LNCaP clone FGC (cell line): Measurements from ENCODE around the gene KRT12.

ENCODE experiments used
- DNase-seq: peaks from one replicate; pipeline ENCODE4 v3.0.0-alpha.2; 2011; ENCODE audit warnings: low read depth
- H3K4me3 ChIP-seq: 2 replicates; pipeline ENCODE4 v1.5.1; 2011; ENCODE audit warnings: mild to moderate bottlenecking, low read depth, low read length, control low read depth
- TF ChIP-seq, protein P1 (sequence below): IDR thresholded peaks from 2 replicates; pipeline ENCODE4 v1.5.1; 2012; ENCODE audit warnings: mild to moderate bottlenecking; ENCODE audit not compliant: control insufficient read depth, insufficient read depth; ENCODE audit errors: extremely low read depth

The KRT12 gene

GRCh38 chr17:40866838-40867237 lies at the start of gene KRT12:
KRT12 (minus strand) TSS chr17:40867223; CDS start chr17:40867186, 37 bp downstream.
- no peak within 1 kb of the TSS for H3K4me3 ChIP-seq
- DNase-seq, result no peak
- TF ChIP-seq, protein P1, sequence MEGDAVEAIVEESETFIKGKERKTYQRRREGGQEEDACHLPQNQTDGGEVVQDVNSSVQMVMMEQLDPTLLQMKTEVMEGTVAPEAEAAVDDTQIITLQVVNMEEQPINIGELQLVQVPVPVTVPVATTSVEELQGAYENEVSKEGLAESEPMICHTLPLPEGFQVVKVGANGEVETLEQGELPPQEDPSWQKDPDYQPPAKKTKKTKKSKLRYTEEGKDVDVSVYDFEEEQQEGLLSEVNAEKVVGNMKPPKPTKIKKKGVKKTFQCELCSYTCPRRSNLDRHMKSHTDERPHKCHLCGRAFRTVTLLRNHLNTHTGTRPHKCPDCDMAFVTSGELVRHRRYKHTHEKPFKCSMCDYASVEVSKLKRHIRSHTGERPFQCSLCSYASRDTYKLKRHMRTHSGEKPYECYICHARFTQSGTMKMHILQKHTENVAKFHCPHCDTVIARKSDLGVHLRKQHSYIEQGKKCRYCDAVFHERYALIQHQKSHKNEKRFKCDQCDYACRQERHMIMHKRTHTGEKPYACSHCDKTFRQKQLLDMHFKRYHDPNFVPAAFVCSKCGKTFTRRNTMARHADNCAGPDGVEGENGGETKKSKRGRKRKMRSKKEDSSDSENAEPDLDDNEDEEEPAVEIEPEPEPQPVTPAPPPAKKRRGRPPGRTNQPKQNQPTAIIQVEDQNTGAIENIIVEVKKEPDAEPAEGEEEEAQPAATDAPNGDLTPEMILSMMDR, result no peak

- no peak overlapping the region for H3K4me3 ChIP-seq
- no peak for DNase-seq
- TF ChIP-seq, protein P1, result no peak
Measured at GRCh38 chr17:40916366-40916765, 49.3 kb upstream of the KRT12 start.

DNA sequence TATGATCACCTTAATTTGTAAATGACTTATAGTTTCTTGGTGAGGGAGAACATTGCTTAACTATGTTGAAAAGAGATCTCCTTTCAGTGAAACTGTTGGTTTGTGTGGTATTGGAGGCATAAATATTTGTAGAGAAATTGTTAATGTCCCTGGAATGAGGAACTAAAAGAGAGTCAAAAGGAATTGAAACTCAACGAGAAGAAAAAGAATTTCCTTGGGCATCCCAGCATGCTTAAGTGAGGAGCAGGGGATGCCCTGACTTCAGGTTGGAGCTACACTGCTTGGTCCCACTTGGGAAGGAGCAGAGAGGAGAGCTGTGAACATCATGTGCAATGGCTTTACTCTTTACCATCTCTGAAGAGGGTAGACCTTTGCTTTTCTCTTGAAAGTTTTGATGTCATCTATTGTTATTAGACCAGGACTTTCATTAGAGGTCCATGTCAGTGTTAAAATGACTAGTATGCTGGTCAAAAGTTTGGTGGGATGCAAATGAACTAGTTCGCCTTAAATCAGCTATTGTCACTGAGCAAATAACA lies 48.8 kb upstream of the KRT12 start:
- DNase-seq, result no peak
- H3K4me3 ChIP-seq, result no peak overlapping the region

GRCh38 chr17:40915199-40915661 lies 48.2 kb upstream of the KRT12 start:
- no peak for DNase-seq

More for the DNA sequence above, 48.8 kb upstream of the KRT12 start:
- TF ChIP-seq, protein P1, result no peak

GRCh38 chr17:40914075-40914855 lies 47.2 kb upstream of the KRT12 start:
- H3K4me3 ChIP-seq, result no peak overlapping the region
- DNase-seq, result no peak
- TF ChIP-seq, protein P1, result no peak

More at GRCh38 chr17:40915199-40915661, 48.2 kb upstream of the KRT12 start:
- TF ChIP-seq, protein P1, result no peak
- no peak overlapping the region for H3K4me3 ChIP-seq

DNA sequence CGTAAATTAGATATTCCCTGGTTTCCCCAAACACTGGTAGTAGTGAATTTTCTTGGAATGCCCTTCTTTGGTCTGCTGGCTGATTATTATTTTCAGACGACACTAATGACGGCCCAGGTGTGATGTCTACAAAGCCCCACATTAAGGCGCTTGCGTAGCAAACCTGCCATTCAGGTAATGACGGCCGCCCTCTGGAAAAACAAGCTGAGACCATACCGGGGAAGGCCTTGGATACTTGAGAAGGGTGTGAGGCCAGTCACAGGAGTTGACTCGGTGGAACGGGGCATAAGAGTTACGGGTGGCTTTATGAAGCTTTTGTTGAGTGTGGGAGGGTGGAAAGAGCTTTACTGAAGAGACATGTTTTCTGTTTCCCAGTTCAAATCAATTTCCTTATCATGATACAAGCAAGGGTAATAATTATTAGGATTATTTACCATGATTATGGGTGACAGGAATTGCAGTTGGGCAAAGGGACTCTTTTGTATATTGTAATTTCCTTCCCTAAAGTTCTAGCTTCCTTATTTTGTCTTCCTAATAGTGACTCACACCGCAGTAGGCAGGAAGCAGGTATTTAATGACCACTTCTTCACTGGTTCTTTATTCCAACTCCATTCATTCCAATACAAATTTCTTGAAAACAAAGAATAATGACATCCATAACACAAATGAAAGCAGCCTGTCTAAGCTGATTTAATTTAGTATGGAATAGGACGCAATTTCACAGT lies 45.6 kb upstream of the KRT12 start:
- TF ChIP-seq, protein P1, result no peak
- DNase-seq, result no peak
- H3K4me3 ChIP-seq, result no peak overlapping the region
